OCI-LY1 (cell line): Measurements from ENCODE around the gene LRRC59.
A peak's percentile ranks its signal among the peaks of the same experiment; 100 is the strongest.

Source experiments
- H2AFZ ChIP-seq: fragments of 200-600 bp; sonication (generic), shearing (Covaris generic); 2 replicates; pipeline ENCODE4 v1.6.0; 2014; ENCODE audit warnings: antibody characterized with exemption, mild to moderate bottlenecking, low read length
- H3F3A ChIP-seq: fragments of 200-600 bp; sonication (generic), shearing (Covaris generic); 2 replicates; pipeline ENCODE4 v1.6.0; 2014; ENCODE audit warnings: mild to moderate bottlenecking, antibody characterized with exemption, low read length, moderate library complexity; ENCODE audit not compliant: insufficient read depth
- H3K27ac ChIP-seq: fragments of 200-600 bp; sonication (generic); 2 replicates; pipeline ENCODE4 v1.5.1; 2014; ENCODE audit warnings: low read length, mixed run types, mild to moderate bottlenecking, low read depth; ENCODE audit not compliant: poor library complexity, severe bottlenecking
- H3K27me3 ChIP-seq: fragments of 200-600 bp; sonication (generic); 2 replicates; pipeline ENCODE4 v1.6.0; 2014; ENCODE audit warnings: antibody characterized with exemption, mild to moderate bottlenecking, low read length, moderate library complexity; ENCODE audit not compliant: insufficient read depth
- H3K36me3 ChIP-seq: fragments of 200-600 bp; sonication (generic); 2 replicates; pipeline ENCODE4 v1.6.1; 2014; ENCODE audit warnings: mild to moderate bottlenecking, antibody characterized with exemption, low read length, moderate library complexity, mixed read lengths; ENCODE audit not compliant: insufficient read depth
- H3K4me1 ChIP-seq: fragments of 200-600 bp; sonication (generic); 2 replicates; pipeline ENCODE4 v1.5.1; 2014; ENCODE audit warnings: mild to moderate bottlenecking, low read length, moderate library complexity; ENCODE audit not compliant: insufficient read depth, severe bottlenecking
- H3K4me2 ChIP-seq: fragments of 200-600 bp; sonication (generic), shearing (Covaris generic); 2 replicates; pipeline ENCODE4 v1.6.1; 2014; ENCODE audit warnings: low read length
- H3K4me3 ChIP-seq: fragments of 200-600 bp; sonication (generic); 2 replicates; pipeline ENCODE4 v1.5.1; 2014; ENCODE audit warnings: low read length, low read depth, mild to moderate bottlenecking, mixed read lengths; ENCODE audit not compliant: poor library complexity, severe bottlenecking
- H3K79me2 ChIP-seq: fragments of 200-600 bp; shearing (Covaris generic); 2 replicates; pipeline ENCODE4 v1.6.1; 2016; ENCODE audit warnings: mixed run types, low read length, mixed read lengths; ENCODE audit not compliant: insufficient read depth
- H3K9ac ChIP-seq: fragments of 200-600 bp; sonication (generic), shearing (Covaris generic); 2 replicates; pipeline ENCODE4 v1.6.1; 2014; ENCODE audit warnings: mild to moderate bottlenecking, low read length, mixed read lengths
- H3K9me2 ChIP-seq: fragments of 200-600 bp; sonication (generic), shearing (Covaris generic); 2 replicates; pipeline ENCODE4 v1.6.1; 2014; ENCODE audit warnings: low read depth, mild to moderate bottlenecking, low read length, mixed read lengths
- H3K9me3 ChIP-seq: fragments of 200-600 bp; shearing (Covaris generic); 2 replicates; pipeline ENCODE4 v1.6.1; 2014; ENCODE audit warnings: low read length, mixed read lengths
- H4K20me1 ChIP-seq: fragments of 200-600 bp; sonication (generic), shearing (Covaris generic); 2 replicates; pipeline ENCODE4 v1.6.0; 2016; ENCODE audit warnings: mild to moderate bottlenecking, low read length; ENCODE audit not compliant: insufficient read depth
- CTCF ChIP-seq: fragments of 200-600 bp; sonication (generic), shearing (Covaris generic); IDR thresholded peaks from 2 replicates; pipeline ENCODE4 v1.5.1; 2017; ENCODE audit warnings: mild to moderate bottlenecking, antibody characterized with exemption, low read length, moderate library complexity, mixed read lengths
- EZH2 ChIP-seq: fragments of 200-600 bp; sonication (generic), shearing (Covaris generic); IDR thresholded peaks from 2 replicates; pipeline ENCODE4 v1.8.0; 2017; ENCODE audit warnings: borderline replicate concordance, mixed run types, mild to moderate bottlenecking, antibody characterized with exemption, low read length, moderate library complexity, mixed read lengths

The LRRC59 gene

GRCh38 chr17:50424996-50425681 is 27.8 kb upstream of the LRRC59 start:
- H3F3A ChIP-seq = no peaks in the 10 kb centered on the region
- no peak overlapping the region for H3K27ac ChIP-seq
- H3K4me1 ChIP-seq = peaks cover 32% of the 10 kb centered on the region
- H3K79me2 ChIP-seq = no peaks in the 10 kb centered on the region
- no peaks in the 10 kb centered on the region for H3K9me3 ChIP-seq
- no peaks in the 10 kb centered on the region for H3K9me2 ChIP-seq
- no peaks in the 10 kb centered on the region for H3K36me3 ChIP-seq
- peak overlapping the region; percentile 95 for H3K4me2 ChIP-seq
- no peak for TF ChIP-seq EZH2
- TF ChIP-seq CTCF = no peak
- H3K9ac ChIP-seq = peak overlapping the region; percentile 64; the same call in 1 of the 2 replicates
- H3K4me3 ChIP-seq = peak overlapping the region; percentile 60
- no peaks in the 10 kb centered on the region for H4K20me1 ChIP-seq
- H3K27me3 ChIP-seq = no peaks in the 10 kb centered on the region
- no peak overlapping the region for H2AFZ ChIP-seq

GRCh38 chr17:50424246-50424995 is 27.1 kb upstream of the LRRC59 start:
- H3F3A ChIP-seq = no peaks in the 10 kb centered on the region
- H3K9me3 ChIP-seq = no peaks in the 10 kb centered on the region
- H3K9me2 ChIP-seq = no peaks in the 10 kb centered on the region
- no peak overlapping the region for H3K4me3 ChIP-seq
- no peak overlapping the region for H3K9ac ChIP-seq
- peaks cover 32% of the 10 kb centered on the region for H3K4me1 ChIP-seq
- H4K20me1 ChIP-seq = no peaks in the 10 kb centered on the region
- H3K27ac ChIP-seq = no peak overlapping the region
- TF ChIP-seq EZH2 = no peak
- TF ChIP-seq CTCF = no peak
- H3K4me2 ChIP-seq = no peak overlapping the region
- no peak overlapping the region for H2AFZ ChIP-seq
- H3K27me3 ChIP-seq = no peaks in the 10 kb centered on the region
- H3K36me3 ChIP-seq = no peaks in the 10 kb centered on the region
- no peaks in the 10 kb centered on the region for H3K79me2 ChIP-seq

GRCh38 chr17:50423553-50424159 is 26.3 kb upstream of the LRRC59 start:
- H3K9ac ChIP-seq = no peak overlapping the region
- no peaks in the 10 kb centered on the region for H3K9me2 ChIP-seq
- H3K4me1 ChIP-seq = peaks cover 32% of the 10 kb centered on the region
- no peaks in the 10 kb centered on the region for H3K36me3 ChIP-seq
- H3K79me2 ChIP-seq = no peaks in the 10 kb centered on the region
- no peaks in the 10 kb centered on the region for H3F3A ChIP-seq
- no peak overlapping the region for H3K4me3 ChIP-seq
- H2AFZ ChIP-seq = no peak overlapping the region
- no peaks in the 10 kb centered on the region for H3K9me3 ChIP-seq
- no peaks in the 10 kb centered on the region for H3K27me3 ChIP-seq
- H3K4me2 ChIP-seq = no peak overlapping the region
- no peaks in the 10 kb centered on the region for H4K20me1 ChIP-seq
- no peak overlapping the region for H3K27ac ChIP-seq
- TF ChIP-seq CTCF = no peak
- no peak for TF ChIP-seq EZH2
